Astrocyte (in vitro differentiated cells and primary cell): ENCODE results near the gene PPP6R3. TPM values are rescaled to one million over a fixed set of nuclear protein-coding genes. Genes with fewer than 3 reads are reported as not detected.

ENCODE experiments used
- DNase-seq: peaks from one replicate; pipeline ENCODE4 v3.0.0-alpha.2; 2010; ENCODE audit warnings: low read depth
- FAIRE-seq: peaks from 2 replicates; lab custom pipeline; 2011; peaks lifted over from hg19 to GRCh38; lab: Jason Lieb, UNC
- H2AFZ ChIP-seq: 2 replicates; pipeline ENCODE4 v1.6.0; 2012; ENCODE audit warnings: low read depth, low read length, inconsistent platforms
- H3K27ac ChIP-seq: 2 replicates; pipeline ENCODE4 v1.5.1; 2011; ENCODE audit warnings: low read depth, low read length, inconsistent platforms
- H3K27me3 ChIP-seq: 2 replicates; pipeline ENCODE4 v1.6.0; 2011; ENCODE audit warnings: low read length, inconsistent platforms; ENCODE audit not compliant: insufficient read depth
- H3K36me3 ChIP-seq: 2 replicates; pipeline ENCODE4 v1.5.1; 2011; ENCODE audit warnings: low read length, inconsistent platforms; ENCODE audit not compliant: insufficient read depth
- H3K4me1 ChIP-seq: 2 replicates; pipeline ENCODE4 v1.5.1; 2011; ENCODE audit warnings: low read length, inconsistent platforms; ENCODE audit not compliant: insufficient read depth
- H3K4me2 ChIP-seq: 2 replicates; pipeline ENCODE4 v1.6.0; 2012; ENCODE audit warnings: low read length, inconsistent platforms
- H3K4me3 ChIP-seq: 2 replicates; pipeline ENCODE4 v1.5.1; 2011; ENCODE audit warnings: low read depth, mild to moderate bottlenecking, low read length, inconsistent platforms; ENCODE audit not compliant: insufficient read depth
- H3K79me2 ChIP-seq: 2 replicates; pipeline ENCODE4 v1.6.0; 2012; ENCODE audit warnings: mild to moderate bottlenecking, low read length, inconsistent platforms; ENCODE audit not compliant: insufficient read depth
- H3K9ac ChIP-seq: 2 replicates; pipeline ENCODE4 v1.6.0; 2012; ENCODE audit warnings: mild to moderate bottlenecking, low read length, inconsistent platforms
- H3K9me3 ChIP-seq: 2 replicates; pipeline ENCODE4 v1.5.1; 2012; ENCODE audit warnings: low read depth, mild to moderate bottlenecking, low read length, inconsistent platforms; ENCODE audit not compliant: insufficient read depth
- H4K20me1 ChIP-seq: 2 replicates; pipeline ENCODE4 v1.6.0; 2012; ENCODE audit warnings: low read length, inconsistent platforms; ENCODE audit not compliant: insufficient read depth
- H3K27ac Mint-ChIP-seq: one replicate; pipeline ENCODE4 v1.8.0; 2021; ENCODE audit warnings: mild to moderate bottlenecking, mixed read lengths; ENCODE audit not compliant: unreplicated experiment
- H3K27me3 Mint-ChIP-seq: one replicate; pipeline ENCODE4 v1.8.0; 2021; ENCODE audit warnings: low read depth, mixed read lengths; ENCODE audit not compliant: unreplicated experiment
- H3K36me3 Mint-ChIP-seq: one replicate; pipeline ENCODE4 v1.8.0; 2021; ENCODE audit warnings: low read depth, mixed read lengths; ENCODE audit not compliant: unreplicated experiment
- H3K4me1 Mint-ChIP-seq: one replicate; pipeline ENCODE4 v1.8.0; 2021; ENCODE audit warnings: low read depth, mixed read lengths; ENCODE audit not compliant: unreplicated experiment
- H3K4me3 Mint-ChIP-seq: one replicate; pipeline ENCODE4 v1.8.0; 2021; ENCODE audit warnings: mild to moderate bottlenecking, moderate library complexity, mixed read lengths; ENCODE audit not compliant: unreplicated experiment
- H3K9me3 Mint-ChIP-seq: one replicate; pipeline ENCODE4 v1.8.0; 2021; ENCODE audit warnings: mild to moderate bottlenecking, mixed read lengths; ENCODE audit not compliant: unreplicated experiment
- CTCF ChIP-seq: IDR thresholded peaks from 2 replicates; pipeline ENCODE4 v1.5.1; 2011; ENCODE audit warnings: low read depth, mild to moderate bottlenecking, inconsistent platforms, low read length, moderate library complexity; ENCODE audit not compliant: insufficient read depth
- EZH2 ChIP-seq: IDR thresholded peaks from 2 replicates; pipeline ENCODE4 v1.6.1; 2012; ENCODE audit warnings: mild to moderate bottlenecking, low read length, inconsistent platforms; ENCODE audit not compliant: insufficient read depth
- total RNA-seq: library from RNA; stranded (reverse); gene quantifications from 2 replicates; pipeline ENCODE4 v1.2.1, GENCODE V29; 2021

PPP6R3 gene
- total RNA-seq, 1 donor from 2014 or later = 97.8 TPM

GRCh38 chr11:68414496-68415221 is 45.9 kb upstream of the PPP6R3 start:
- Mint-ChIP-seq H3K36me3 (peaks cover 8% of the 10 kb centered on the region), H3K4me3 (no peak overlapping the region), H3K4me1 (no peaks in the 10 kb centered on the region), H3K9me3 (no peaks in the 10 kb centered on the region), H3K27me3 (no peaks in the 10 kb centered on the region), H3K27ac (no peak overlapping the region)
- no peak overlapping the region for H3K4me2 ChIP-seq
- no peaks in the 10 kb centered on the region for H4K20me1 ChIP-seq
- no peak for DNase-seq
- H3K79me2 ChIP-seq = no peaks in the 10 kb centered on the region
- no peak for TF ChIP-seq EZH2
- TF ChIP-seq CTCF = no peak
- no peak overlapping the region for H3K27ac ChIP-seq
- no peak overlapping the region for H3K9ac ChIP-seq
- FAIRE-seq = no peak
- H2AFZ ChIP-seq = no peak overlapping the region
- no peaks in the 10 kb centered on the region for H3K9me3 ChIP-seq
- H3K4me3 ChIP-seq = no peak overlapping the region
- H3K27me3 ChIP-seq = no peaks in the 10 kb centered on the region
- H3K4me1 ChIP-seq = no peaks in the 10 kb centered on the region
- peaks cover 2% of the 10 kb centered on the region for H3K36me3 ChIP-seq

- H3K9me3 Mint-ChIP-seq = no peaks in the 10 kb centered on the region
- Histone ChIP-seq H3K36me3 (peaks cover 2% of the 10 kb centered on the region), H3K27ac (no peak overlapping the region), H4K20me1 (peaks cover under 1% of the 10 kb centered on the region), H3K9me3 (no peaks in the 10 kb centered on the region), H3K79me2 (peaks cover 2% of the 10 kb centered on the region), H3K4me1 (no peaks in the 10 kb centered on the region), H2AFZ (no peak overlapping the region), H3K27me3 (no peaks in the 10 kb centered on the region), H3K4me2 (no peak overlapping the region), H3K4me3 (no peak overlapping the region), H3K9ac (no peak overlapping the region)
- no peak for FAIRE-seq
- H3K4me1 Mint-ChIP-seq = no peaks in the 10 kb centered on the region
- peaks cover 8% of the 10 kb centered on the region for H3K36me3 Mint-ChIP-seq
- TF ChIP-seq CTCF = no peak
- TF ChIP-seq EZH2 = no peak
- DNase-seq = no peak
- H3K4me3 Mint-ChIP-seq = no peak overlapping the region
- H3K27me3 Mint-ChIP-seq = no peaks in the 10 kb centered on the region
- H3K27ac Mint-ChIP-seq = no peak overlapping the region
Observed at GRCh38 chr11:68416070-68416578, 44.4 kb upstream of the PPP6R3 start.

GRCh38 chr11:68418648-68419047 is 41.9 kb upstream of the PPP6R3 start:
- DNase-seq = no peak
- Mint-ChIP-seq H3K27ac (peak overlapping the region; percentile 3), H3K4me3 (no peak overlapping the region), H3K27me3 (no peaks in the 10 kb centered on the region), H3K4me1 (no peaks in the 10 kb centered on the region), H3K9me3 (no peaks in the 10 kb centered on the region), H3K36me3 (peaks cover 8% of the 10 kb centered on the region)
- Histone ChIP-seq H2AFZ (no peak overlapping the region), H3K9me3 (no peaks in the 10 kb centered on the region), H3K4me3 (no peak overlapping the region), H3K4me1 (no peaks in the 10 kb centered on the region), H3K36me3 (peaks cover 2% of the 10 kb centered on the region), H4K20me1 (peaks cover 12% of the 10 kb centered on the region), H3K27me3 (no peaks in the 10 kb centered on the region), H3K79me2 (peaks cover 2% of the 10 kb centered on the region), H3K27ac (no peak overlapping the region), H3K9ac (no peak overlapping the region), H3K4me2 (no peak overlapping the region)
- FAIRE-seq = no peak
- no peak for TF ChIP-seq CTCF
- no peak for TF ChIP-seq EZH2
